Stimulated activated CD8-positive, alpha-beta memory T cell treated with anti-CD3 and anti-CD28 coated beads, Interleukin-15, amount 100 ng/mL, for 1 hour (primary cell): Measurements from ENCODE around the gene ZNHIT2.

ENCODE experiments used
- DNase-seq: peaks from one replicate; pipeline ENCODE4 v3.0.0-alpha.2; 2020; ENCODE audit warnings: low read depth

The ZNHIT2 gene

DNA sequence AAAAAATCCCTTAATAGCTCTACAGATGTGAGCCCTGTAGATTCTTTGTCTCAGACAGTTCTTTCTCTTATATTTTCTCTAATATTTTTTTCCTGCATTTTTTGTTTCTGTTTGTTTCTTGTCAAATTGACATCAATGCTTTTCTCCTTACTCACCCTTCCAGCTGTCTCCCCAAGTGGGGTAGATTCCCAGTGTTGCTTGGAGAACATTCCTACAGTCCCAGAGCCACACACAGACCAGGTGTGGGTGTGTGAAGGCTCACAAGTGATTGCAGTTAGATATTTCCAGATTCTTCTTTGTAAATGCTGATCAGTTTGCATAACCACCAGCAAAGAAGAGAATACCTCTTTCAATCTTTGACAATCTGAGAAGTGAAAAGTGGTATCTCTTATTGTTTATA is 14.0 kb downstream of the ZNHIT2 start:
- no peak for DNase-seq

- DNase-seq = no peak
Measured at GRCh38 chr11:65102142-65103095, 15.1 kb downstream of the ZNHIT2 start.

- no peak for DNase-seq
Measured at GRCh38 chr11:65100674-65101350, 16.7 kb downstream of the ZNHIT2 start.

- DNase-seq = no peak
Measured at GRCh38 chr11:65096926-65097325, 20.6 kb downstream of the ZNHIT2 start.

DNA sequence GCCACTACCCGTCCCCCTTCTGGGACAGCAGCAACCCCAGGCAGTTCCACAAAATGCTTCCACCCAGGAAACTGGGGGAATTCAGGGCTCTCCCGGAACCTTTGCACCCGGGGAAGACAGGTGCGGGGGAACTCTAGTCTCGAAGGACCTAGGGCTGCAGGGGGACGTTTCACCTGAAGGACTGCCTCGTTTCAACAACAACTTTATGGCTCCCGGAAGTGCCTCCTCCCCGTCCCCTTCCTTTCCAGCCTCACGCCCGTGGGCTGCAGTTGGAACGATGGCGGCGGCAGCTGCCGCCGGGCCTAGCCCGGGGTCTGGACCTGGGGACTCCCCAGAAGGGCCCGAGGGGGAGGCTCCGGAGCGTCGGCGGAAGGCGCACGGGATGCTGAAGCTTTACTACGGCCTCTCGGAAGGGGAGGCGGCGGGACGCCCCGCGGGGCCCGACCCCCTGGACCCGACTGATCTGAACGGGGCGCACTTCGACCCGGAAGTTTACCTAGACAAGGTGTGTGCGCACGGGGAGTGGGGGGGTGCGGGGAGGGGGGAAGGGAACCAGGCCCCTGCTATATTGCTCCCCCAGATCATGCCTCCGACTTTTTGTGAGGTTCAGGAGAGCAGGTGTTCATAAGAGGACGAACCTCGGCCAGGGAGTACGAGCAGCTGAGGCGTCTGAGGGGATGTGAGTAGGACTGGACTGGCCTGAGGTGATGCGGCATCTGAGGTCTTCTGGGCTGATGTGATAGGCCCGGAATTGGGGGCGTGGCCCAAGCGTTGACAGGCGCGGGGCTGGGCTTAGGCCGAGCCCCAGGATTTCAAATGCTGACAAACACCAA is 21.3 kb downstream of the ZNHIT2 start, which contains the start of gene VPS51:
Gene VPS51, plus strand, starts transcription at position 241 of the 833 bp plus-strand sequence. Its CDS starts 37 bp downstream, at position 278.
- DNase-seq = peak; percentile 70

DNA sequence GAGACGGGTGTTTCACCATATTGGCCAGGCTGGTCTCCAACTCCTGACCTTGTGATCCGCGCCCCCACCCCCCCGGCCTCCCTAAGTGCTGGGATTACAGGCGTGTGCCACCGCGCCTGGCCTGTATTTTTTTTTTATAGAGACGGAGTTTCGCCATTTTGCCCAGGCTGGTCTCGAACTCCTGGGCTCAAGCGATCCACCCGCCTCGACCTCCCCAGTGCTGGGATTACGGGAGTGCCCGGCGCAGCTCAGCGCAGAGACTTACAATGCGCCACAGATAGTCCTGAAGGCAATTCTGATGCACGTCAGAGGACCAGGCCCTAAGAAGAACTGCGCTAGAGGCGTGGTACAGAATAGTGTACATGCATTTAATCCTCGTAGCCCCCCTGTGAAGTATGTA is 22.1 kb downstream of the ZNHIT2 start:
- DNase-seq = no peak

GRCh38 chr11:65090628-65091027 is 26.9 kb downstream of the ZNHIT2 start:
- no peak for DNase-seq

DNA sequence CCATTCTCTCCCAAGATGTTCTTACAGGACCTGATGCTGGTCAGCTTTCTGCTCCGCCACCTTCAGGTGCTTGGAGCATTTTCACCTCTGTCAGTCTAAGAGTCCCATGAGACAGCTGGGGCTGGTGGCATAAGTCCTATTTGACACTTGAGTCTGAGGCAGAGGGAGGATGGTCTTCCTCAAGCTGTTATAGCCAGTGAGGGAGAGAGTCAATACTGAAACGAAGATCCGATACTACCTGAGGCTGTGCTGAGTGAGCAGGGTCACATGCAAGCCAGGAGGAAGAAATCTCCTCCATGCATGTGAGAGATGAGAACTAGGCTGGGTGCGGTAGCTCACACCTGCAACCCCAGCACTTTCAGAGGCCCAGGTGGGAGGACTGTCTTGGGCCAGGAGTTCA is 27.9 kb downstream of the ZNHIT2 start:
- no peak for DNase-seq

DNA sequence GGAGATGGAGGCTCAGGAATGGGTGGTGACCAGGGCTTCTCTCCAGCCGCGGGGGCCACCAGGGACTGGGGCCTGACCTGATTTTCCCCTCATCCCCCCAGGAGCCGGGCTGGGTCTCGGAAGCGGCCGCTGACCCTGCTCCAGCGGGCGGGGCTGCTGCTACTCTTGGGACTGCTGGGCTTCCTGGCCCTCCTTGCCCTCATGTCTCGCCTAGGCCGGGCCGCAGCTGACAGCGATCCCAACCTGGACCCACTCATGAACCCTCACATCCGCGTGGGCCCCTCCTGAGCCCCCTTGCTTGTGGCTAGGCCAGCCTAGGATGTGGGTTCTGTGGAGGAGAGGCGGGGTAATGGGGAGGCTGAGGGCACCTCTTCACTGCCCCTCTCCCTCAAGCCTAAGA is 29.7 kb downstream of the ZNHIT2 start:
- DNase-seq = no peak

DNA sequence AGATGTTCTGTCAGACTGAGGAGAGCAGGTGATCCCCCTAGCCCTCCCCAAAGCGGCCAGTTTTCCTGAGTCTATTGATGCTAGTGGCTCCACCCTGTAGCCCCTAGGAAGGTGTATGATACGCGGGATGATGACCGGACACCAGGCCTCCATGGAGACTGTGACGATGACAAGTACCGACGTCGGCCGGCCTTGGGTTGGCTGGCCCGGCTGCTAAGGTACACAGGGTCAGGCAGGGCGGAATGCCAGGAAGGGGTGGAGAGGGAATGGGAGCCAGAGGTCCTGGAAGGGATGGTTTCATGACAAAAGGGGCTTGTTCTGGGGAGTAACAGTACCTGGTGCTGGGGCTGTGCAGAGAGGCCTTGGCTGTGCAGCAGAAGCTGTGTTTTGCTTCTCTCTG is 30.3 kb downstream of the ZNHIT2 start:
- DNase-seq = no peak

- no peak for DNase-seq
Measured at GRCh38 chr11:65086809-65087208, 30.7 kb downstream of the ZNHIT2 start.

DNA sequence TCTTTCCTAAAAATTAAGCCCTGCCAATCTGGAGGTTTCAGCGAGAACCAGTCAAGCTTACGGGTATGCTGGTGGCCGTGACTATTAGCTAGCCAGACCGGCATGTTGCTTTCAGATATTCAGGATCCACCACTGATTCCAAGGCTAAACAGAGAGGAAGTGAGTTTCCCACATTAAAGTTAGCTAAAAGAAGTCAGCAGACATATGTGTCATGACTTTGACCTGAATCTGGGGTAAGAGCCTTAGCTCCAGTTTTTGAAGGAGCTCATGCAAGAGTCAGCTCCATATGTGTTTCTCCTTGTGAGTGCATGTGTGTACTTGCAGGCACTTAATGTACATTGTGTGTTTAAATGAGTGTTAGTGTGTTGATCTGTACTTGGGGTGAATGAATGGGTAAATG is 32.1 kb downstream of the ZNHIT2 start:
- no peak for DNase-seq

- DNase-seq = no peak
Measured at GRCh38 chr11:65084598-65085375, 32.7 kb downstream of the ZNHIT2 start.

DNA sequence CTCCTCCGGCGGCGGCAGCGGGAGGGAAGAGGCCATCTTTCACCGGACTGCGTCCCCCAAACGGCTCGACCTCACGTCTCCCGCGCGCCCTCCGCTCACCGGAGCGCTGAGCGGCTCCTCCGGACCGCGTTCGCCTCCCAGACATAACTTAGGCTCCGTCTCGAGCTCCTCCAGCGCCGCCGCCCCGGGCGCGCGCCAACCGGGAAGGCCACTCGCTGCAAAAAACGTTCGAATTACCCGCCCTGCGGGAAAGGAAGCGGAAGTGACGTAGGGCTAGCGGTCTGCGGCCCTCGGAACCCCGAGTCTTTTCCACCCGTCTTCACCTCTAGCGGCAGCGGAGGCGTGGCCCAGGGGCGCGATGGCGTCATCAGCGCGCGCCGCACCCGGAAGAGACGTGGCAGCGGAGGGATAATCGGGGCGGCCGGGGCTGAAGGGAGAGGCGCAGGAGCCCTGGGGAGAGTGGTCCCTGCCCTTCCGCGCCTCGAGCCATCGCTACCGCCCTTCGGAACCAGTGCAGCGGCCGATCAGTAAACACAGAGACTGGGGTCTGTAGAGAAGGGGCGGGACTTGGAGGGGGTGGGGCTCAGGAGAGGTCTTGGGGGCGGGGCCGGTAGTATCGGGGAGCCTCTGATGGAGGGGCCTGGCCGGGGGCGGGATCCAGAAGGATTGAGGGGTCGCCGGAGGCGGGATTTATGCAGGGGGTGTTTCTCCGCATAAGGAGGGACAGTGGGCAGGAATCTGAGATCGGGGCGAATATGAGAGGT is 33.5 kb downstream of the ZNHIT2 start, which contains the start of the genes CDCA5 and ZFPL1:
Gene CDCA5, minus strand, starts transcription at position 207 of the 764 bp plus-strand sequence. Its CDS starts 62 bp downstream, at position 145.
Gene ZFPL1, plus strand, starts transcription at position 389 of the 764 bp plus-strand sequence. CDS start 477 bp downstream, outside the sequence.
- peak; percentile 94 for DNase-seq

- DNase-seq = no peak
Measured at GRCh38 chr11:65083134-65083833, 34.2 kb downstream of the ZNHIT2 start.

DNA sequence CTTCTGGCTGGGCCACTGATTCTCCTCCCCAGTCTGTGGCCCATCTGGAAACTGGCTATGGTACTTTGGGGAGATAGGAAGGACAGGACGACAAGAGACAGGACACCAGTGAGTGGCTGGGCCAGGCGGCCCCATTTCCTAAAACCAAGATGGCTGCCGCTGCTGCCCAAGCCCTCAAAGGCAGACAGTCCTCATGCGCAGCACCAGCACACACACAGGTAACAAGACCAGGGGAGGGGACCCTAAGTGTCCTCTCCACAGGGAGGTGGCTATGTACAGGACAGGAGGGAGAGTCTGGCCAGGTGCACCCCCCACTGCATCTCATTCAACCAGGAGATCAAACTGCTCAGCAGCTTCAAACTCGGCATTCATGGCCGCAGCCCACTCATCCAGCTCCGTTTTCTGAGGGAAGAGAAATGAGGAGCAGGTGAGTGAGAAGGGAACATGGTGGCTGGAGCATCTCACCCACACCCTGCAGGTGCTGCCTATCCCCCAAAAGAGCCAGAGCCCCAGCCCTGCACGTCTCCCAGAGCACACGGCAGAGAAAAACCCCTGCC is 38.6 kb downstream of the ZNHIT2 start:
- no peak for DNase-seq

GRCh38 chr11:65078151-65078550 is 39.4 kb downstream of the ZNHIT2 start:
- peak; percentile 68 for DNase-seq

- no peak for DNase-seq
Measured at GRCh38 chr11:65077451-65077850, 40.0 kb downstream of the ZNHIT2 start.

- DNase-seq = no peak
Measured at GRCh38 chr11:65072631-65072966, 44.9 kb downstream of the ZNHIT2 start.
